IPS-11a (cell line): Measurements from ENCODE around the gene PUDP.

Experiments
- H3K4me3 ChIP-seq: one replicate; pipeline ENCODE4 v1.5.1; 2013; ENCODE audit warnings: low read depth, low read length, control low read depth

Gene PUDP

GRCh38 chrX:7076245-7076661 lies 71.7 kb downstream of the PUDP start:
- no peak overlapping the region for H3K4me3 ChIP-seq

GRCh38 chrX:7074908-7075204 lies 73.1 kb downstream of the PUDP start:
- no peak overlapping the region for H3K4me3 ChIP-seq

GRCh38 chrX:7074148-7074907 lies 73.6 kb downstream of the PUDP start:
- no peak overlapping the region for H3K4me3 ChIP-seq

DNA sequence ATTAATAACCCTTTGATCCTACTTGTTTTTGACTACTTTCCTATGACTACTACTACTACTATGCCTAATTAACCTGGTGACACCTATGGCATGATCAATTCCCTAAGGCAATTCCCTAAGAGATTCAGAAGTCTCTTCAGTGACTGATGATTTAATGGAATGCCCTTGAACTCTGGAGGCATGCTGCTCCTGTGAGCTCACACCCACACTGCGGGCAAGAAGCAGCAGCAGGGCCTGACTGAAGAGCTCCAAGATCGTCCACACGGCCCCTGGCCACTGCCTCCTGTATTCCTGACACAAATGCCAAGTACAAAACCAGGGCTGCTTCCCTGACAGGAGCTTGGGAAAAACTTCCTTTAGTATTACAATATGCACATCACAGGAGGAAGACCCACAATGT lies 74.6 kb downstream of the PUDP start:
- H3K4me3 ChIP-seq = no peak overlapping the region

DNA sequence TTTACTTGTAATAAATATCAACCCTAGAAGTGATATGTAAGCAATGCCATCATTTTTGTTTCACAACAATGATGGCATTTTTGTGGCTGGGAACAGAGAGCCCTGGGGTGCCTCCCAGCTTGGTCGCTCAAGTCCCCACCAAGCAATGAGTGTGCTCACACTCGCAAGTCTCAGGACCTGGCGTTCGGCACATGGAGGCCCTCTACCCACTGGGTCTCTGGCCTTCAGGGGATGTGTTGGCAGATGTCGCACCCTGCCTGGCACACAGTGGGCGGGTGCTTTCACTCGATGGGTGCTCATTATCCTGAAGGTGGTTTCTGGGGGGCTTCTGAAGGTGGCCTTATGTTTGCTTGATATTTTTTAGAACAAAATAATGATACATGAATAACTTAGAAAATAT lies 75.1 kb downstream of the PUDP start:
- no peak overlapping the region for H3K4me3 ChIP-seq

GRCh38 chrX:7071390-7071789 lies 76.6 kb downstream of the PUDP start:
- no peak overlapping the region for H3K4me3 ChIP-seq

DNA sequence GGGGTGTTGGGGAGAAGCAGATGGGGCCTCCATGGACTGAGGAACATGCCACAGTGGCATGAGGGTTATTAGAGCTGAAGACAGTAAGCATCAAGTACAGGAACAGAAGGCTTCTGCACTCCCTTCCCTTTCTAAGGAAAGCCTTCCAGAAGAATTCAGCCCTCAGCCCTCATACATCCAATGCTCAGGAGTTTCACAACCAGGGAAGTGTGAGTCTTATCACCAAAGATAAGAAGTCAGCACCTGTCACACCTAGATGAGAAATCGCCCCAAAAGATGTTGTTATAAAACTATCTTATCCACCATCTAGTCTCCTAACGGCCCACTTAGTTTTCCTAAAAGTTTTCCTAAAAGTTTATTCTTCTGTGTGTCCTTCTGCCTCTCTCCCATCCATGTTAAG lies 78.4 kb downstream of the PUDP start:
- H3K4me3 ChIP-seq = no peak overlapping the region

- H3K4me3 ChIP-seq = no peak overlapping the region
These were observed 79.0 kb downstream of the PUDP start for GRCh38 chrX:7068939-7069367.

DNA sequence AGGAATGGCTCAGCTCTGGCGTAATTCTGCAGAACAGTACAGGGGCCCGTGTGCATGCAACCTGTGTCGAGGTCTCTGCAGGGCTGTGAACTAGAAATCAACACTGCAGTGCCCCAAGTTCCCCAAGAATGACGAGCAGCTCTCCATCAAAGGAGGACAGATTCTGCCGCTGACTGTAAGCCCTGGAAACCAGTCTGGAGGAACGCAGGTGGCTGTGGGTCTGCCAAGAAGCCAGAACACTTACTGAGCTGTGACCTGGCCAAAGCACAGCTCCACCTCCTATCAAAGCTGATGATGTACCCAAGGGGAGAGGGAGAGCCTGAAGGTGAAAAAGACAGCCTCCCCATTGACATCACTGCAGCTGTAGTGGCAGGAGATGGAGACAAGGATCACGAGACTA lies 80.7 kb downstream of the PUDP start:
- no peak overlapping the region for H3K4me3 ChIP-seq

DNA sequence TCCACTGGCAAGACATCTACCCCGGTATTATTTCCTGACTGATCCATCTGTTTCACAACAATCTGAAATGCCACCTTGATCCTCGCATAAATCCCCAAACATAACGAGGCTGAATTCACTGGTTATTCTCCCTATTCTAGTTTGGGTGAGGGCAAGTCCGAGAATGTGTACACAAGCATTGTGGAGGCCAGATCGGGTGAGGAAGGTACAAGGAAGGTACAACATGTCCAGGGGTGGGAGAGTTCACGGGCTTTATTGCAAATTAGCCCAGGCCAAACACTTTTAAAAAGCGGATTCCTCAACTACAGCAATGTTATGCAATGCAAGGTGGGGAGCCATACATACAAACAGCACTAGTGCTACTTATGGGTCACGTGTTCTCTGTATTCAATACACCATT lies 82.5 kb downstream of the PUDP start:
- no peak overlapping the region for H3K4me3 ChIP-seq

DNA sequence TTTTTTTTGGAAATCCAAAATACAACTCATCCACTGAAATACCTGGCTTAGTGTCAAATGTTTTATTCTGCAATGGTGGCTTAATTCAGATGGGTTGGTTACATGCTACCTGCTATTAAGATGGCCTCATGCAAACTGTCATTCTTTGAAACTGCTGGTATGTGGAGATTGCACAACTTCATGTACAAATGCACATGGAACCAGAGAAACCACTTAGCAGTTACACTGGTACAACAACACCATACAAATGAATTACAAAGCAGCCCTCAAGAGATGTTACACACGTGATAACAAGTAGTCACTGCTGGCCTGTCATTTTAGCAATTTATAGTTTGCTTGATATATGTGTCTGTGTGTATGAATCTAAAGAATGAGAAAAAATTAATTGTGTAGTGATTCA lies 85.0 kb downstream of the PUDP start:
- H3K4me3 ChIP-seq = no peak overlapping the region

- H3K4me3 ChIP-seq = no peak overlapping the region
These were observed 85.7 kb downstream of the PUDP start for GRCh38 chrX:7062276-7062675.

- no peak overlapping the region for H3K4me3 ChIP-seq
These were observed 86.5 kb downstream of the PUDP start for GRCh38 chrX:7061429-7061828.

GRCh38 chrX:7060444-7060843 lies 87.5 kb downstream of the PUDP start:
- H3K4me3 ChIP-seq = no peak overlapping the region

GRCh38 chrX:7059859-7060258 lies 88.1 kb downstream of the PUDP start:
- no peak overlapping the region for H3K4me3 ChIP-seq

GRCh38 chrX:7059214-7059838 lies 88.6 kb downstream of the PUDP start:
- no peak overlapping the region for H3K4me3 ChIP-seq

- no peak overlapping the region for H3K4me3 ChIP-seq
These were observed 92.4 kb downstream of the PUDP start for GRCh38 chrX:7055386-7056137.

DNA sequence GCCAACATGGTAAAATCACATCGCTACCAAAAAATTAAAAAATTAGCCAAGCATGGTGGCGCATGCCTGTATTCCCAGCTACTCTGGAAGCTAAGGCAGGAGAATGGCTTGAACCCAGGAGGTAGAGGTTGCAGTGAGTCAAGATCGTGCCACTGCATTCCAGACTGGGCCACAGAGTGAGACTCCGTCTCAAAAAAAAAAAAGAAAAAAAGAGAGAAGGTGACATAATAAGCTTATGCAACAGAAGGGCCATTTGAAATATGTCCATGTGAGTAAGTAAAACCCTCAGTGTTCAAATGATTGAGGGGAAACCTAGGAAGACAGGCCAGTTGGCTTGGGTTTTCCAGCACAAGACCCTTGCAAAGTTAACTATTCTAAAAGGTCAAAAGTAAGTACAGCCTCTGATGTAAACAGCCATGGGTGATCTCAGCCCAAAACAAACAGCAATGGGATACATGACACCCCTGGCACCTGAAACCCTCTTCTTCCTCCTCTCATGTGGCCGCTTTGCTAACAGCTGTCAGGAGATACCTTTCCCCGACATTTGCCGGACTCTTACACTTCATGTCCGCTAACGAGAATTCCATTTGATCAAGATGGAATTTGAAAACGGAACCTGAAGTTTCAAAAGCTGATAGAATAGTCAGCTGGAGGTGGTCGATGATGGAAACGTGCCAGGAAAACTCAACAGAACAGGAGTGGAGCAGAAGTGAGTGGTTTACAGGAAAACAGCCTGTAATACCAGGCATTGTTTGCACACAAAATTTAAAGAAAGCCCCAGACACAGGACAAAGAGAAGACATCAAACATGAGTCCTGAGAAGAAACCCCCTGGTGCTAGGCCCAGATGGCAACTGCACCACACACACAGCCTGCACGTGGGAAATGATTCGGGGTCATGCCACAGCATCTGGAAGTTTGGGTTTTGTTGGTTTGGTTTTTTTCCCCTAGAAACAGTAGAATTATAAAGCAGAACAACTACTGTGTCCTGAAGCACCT lies 93.4 kb downstream of the PUDP start:
- no peak overlapping the region for H3K4me3 ChIP-seq

- H3K4me3 ChIP-seq = no peak overlapping the region
These were observed 95.4 kb downstream of the PUDP start for GRCh38 chrX:7052541-7052940.

DNA sequence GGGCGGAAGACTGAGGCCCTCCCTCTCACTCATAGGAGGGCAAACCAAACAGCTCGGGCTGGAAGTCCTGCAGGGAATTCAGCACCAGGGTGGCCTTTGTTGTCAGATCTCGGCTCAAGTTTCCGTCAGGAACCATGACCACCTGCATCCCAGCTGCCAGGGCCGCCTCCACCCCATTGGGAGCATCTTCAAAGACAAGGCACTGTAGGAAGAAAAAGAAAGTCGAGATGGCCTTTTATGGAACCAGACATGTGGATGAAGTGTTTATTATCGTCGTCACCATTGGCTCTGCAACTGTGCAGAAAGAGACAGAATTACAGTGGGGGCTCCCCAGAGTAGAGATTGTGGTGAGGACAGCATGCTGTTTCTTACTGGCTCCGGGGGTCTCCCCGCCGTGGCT lies 97.7 kb downstream of the PUDP start:
- H3K4me3 ChIP-seq = no peak overlapping the region

- no peak overlapping the region for H3K4me3 ChIP-seq
These were observed 100.0 kb downstream of the PUDP start for GRCh38 chrX:7047951-7048350.
